GM23338 (cell line): Measurements from ENCODE around the gene PMM1. TPM values are rescaled to one million over a fixed set of nuclear protein-coding genes. Genes with fewer than 3 reads are reported as not detected.

Experiments used
- ETS1 ChIP-seq: IDR thresholded peaks from 2 replicates; pipeline ENCODE4 v1.6.1; 2016; ENCODE audit warnings: antibody characterized with exemption
- EZH2phosphoT487 ChIP-seq: fragments of 200-600 bp; sonication (generic); IDR thresholded peaks from one replicate; pipeline ENCODE4 v1.8.1; 2018; ENCODE audit warnings: antibody characterized with exemption; ENCODE audit not compliant: unreplicated experiment
- JUNB ChIP-seq: IDR thresholded peaks from one replicate; pipeline ENCODE4 v1.6.1; 2016; ENCODE audit warnings: antibody characterized with exemption; ENCODE audit not compliant: unreplicated experiment
- POLR2AphosphoS5 ChIP-seq: IDR thresholded peaks from 2 replicates; pipeline ENCODE4 v1.6.1; 2016; ENCODE audit warnings: antibody characterized with exemption, low read depth
- STAT1 ChIP-seq: IDR thresholded peaks from one replicate; pipeline ENCODE4 v1.6.1; 2016; ENCODE audit warnings: antibody characterized with exemption; ENCODE audit not compliant: unreplicated experiment
- ZNF114 ChIP-seq: fragments of 250-450 bp; sonication (Bioruptor Pico); IDR thresholded peaks from 2 replicates; pipeline ENCODE4 v1.5.0; 2020; ENCODE audit warnings: mild to moderate bottlenecking, moderate library complexity
- ZNF462 ChIP-seq: fragments of 250-450 bp; sonication (Bioruptor Pico); IDR thresholded peaks from 2 replicates; pipeline ENCODE4 v1.5.0; 2020; ENCODE audit warnings: mild to moderate bottlenecking, moderate library complexity
- polyA plus RNA-seq: library from polyadenylated mRNA; unstranded; fragments of >200 nt; fragmentation: Nextera tagmentation; extraction: Ambion mirVana; gene quantifications from 2 replicates; pipeline ENCODE4 v1.2.1, GENCODE V29; 2016
- total RNA-seq: library from RNA; depleted of rRNA; stranded (reverse); fragments of >200 nt; shearing (Covaris generic); gene quantifications from 2 replicates; pipeline ENCODE4 v1.2.3, GENCODE V29; 2014
- TF ChIP-seq, protein P1 (sequence below): IDR thresholded peaks from one replicate; pipeline ENCODE4 v1.6.1; 2018; ENCODE audit warnings: antibody characterized with exemption; ENCODE audit not compliant: unreplicated experiment

The PMM1 gene
- total and polyA plus RNA-seq, 2 experiments from 2014 or later, result 8.7 to 9.9 TPM

GRCh38 chr22:41619979-41620588 lies 30.4 kb upstream of the PMM1 start (continued):
- TF ChIP-seq ZNF462 (CRISPR knock-in tag) (no peak), ZNF114 (CRISPR knock-in tag) (no peak), EZH2phosphoT487 (no peak), POLR2AphosphoS5 (no peak), ETS1 (no peak), STAT1 (no peak), JUNB (no peak)
- TF ChIP-seq, protein P1, sequence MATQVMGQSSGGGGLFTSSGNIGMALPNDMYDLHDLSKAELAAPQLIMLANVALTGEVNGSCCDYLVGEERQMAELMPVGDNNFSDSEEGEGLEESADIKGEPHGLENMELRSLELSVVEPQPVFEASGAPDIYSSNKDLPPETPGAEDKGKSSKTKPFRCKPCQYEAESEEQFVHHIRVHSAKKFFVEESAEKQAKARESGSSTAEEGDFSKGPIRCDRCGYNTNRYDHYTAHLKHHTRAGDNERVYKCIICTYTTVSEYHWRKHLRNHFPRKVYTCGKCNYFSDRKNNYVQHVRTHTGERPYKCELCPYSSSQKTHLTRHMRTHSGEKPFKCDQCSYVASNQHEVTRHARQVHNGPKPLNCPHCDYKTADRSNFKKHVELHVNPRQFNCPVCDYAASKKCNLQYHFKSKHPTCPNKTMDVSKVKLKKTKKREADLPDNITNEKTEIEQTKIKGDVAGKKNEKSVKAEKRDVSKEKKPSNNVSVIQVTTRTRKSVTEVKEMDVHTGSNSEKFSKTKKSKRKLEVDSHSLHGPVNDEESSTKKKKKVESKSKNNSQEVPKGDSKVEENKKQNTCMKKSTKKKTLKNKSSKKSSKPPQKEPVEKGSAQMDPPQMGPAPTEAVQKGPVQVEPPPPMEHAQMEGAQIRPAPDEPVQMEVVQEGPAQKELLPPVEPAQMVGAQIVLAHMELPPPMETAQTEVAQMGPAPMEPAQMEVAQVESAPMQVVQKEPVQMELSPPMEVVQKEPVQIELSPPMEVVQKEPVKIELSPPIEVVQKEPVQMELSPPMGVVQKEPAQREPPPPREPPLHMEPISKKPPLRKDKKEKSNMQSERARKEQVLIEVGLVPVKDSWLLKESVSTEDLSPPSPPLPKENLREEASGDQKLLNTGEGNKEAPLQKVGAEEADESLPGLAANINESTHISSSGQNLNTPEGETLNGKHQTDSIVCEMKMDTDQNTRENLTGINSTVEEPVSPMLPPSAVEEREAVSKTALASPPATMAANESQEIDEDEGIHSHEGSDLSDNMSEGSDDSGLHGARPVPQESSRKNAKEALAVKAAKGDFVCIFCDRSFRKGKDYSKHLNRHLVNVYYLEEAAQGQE, result no peak
